Cerebellar cortex (tissue), 1 donor: Measurements from ENCODE around the gene SPRR2A.
"Not testable (repeated sequence)": the region's sequence is repeated elsewhere in the genome, so short reads cannot be mapped to it uniquely, and the experiment has no call there.

Experiments
- DNase-seq: peaks from one replicate; pipeline ENCODE4 v3.0.0-alpha.2; 2015; ENCODE audit warnings: low spot score

Gene SPRR2A

DNA sequence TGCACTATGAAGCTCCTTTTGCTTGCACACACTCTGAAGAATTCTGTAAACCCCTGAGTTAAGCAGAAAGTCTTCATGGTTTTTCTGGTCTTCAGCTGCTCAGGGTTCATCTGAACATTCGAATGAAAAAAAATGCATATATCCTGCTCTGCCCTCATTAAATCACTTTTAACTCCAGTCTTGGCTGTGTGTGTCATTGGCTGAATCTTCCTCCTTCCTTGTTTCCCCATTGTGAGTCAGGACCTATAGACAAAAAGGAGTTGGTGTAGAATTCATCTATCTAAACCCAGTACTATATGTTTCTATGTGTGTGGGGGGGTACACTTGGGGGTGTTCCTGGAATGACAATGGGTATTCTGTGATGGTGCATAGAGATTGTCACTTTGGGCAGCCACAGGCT, 32.9 kb downstream of the SPRR2A start:
- DNase-seq, result no peak

- DNase-seq, result no peak
These were observed 34.2 kb downstream of the SPRR2A start for GRCh38 chr1:153023109-153023508.

DNA sequence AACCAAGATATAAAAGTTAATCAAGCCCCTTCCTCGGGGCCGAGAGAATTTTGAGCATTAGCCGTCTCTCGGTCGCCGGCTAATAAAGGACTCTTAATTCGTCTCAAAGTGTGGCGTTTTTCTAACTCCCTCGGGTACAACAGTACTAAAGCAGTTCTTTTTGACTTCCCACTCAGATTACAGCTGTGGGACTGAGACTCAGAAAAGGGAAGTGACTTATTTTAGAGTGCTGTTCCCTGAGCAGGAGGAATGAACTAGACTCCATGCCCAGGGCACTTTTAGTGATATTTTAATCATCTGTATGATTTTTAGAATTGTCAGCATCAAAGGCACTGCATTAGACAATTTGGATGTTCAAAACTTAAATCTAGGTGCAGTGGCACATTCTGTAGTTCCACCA, 35.0 kb downstream of the SPRR2A start:
- not testable (repeated sequence) for DNase-seq

DNA sequence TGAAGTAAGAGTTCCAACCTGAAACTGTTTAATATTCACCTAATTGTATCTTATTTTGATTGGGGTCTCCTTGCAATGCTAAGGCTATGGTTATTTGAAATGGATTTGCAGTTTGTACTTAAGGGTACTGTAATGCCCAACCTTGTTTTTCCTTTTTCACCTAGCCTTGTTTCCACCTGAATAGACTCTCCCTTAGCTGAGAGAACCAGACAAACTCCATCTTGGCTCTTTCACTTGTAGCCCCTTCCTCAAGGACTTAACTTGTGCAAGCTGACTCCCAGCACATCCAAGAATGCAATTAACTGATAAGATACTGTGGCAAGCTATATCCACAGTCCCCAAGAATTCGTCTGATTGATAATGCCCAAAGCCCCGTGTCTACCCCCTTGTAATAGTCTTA, 35.5 kb downstream of the SPRR2A start:
- DNase-seq, result not testable (repeated sequence)

DNA sequence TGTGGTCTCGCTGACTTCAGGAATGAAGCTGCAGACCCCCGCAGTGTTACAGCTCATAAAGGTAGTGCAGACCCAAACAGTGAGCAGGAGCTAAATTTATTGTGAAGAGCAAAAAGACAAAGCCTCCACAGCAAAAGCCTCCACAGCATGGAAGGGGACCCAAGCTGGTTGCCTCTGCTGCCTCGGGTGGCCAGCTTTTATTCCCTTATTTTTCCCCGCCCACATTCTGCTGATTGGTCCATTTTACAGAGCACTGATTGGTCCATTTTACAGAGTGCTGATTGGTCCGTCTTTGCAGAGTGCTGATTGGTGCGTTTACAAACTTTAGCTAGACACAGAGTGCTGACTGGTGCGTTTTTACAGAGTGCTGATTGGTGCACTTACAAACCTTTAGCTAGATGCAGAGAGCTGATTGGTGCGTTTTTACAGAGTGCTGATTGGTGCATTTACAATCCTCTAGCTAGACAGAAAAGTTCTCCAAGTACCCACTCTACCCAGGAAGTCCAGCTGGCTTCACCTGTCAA, 46.0 kb downstream of the SPRR2A start:
- not testable (repeated sequence) for DNase-seq
